ENCODE data around the gene LRRC49.

DNA sequence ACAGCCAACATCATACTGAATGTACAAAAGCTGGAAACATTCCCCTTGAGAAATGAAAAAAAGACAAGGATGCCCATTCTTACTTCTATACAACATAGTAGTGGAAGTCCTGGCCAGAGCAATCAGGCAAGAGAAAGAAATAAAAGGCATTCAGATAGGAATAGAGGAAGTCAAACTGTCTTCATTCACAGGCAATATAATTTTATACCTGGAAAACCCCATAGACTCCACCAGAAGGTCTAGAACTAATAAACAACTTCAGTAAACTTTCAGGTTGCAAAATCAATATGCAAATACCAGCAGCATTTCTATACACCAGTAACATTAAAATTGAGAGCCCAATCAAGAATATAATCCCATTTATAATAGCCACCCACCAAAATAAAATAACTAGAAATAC lies 195.5 kb downstream of the LRRC49 start:
- TF ChIP-seq SUZ12 (IDR thresholded peaks at IDR 0.05) (no peak), HDGF (IDR thresholded peaks at IDR 0.05; ENCODE audit: borderline replicate concordance) (no peak), L3MBTL2 (conservative IDR thresholded peaks at IDR 0.05) (no peak), FOXM1 (IDR thresholded peaks at IDR 0.05; ENCODE audit: borderline replicate concordance) (no peak), ZNF384 (IDR thresholded peaks at IDR 0.05) (no peak), NFRKB (IDR thresholded peaks at IDR 0.05) (no peak), LEF1 (IDR thresholded peaks at IDR 0.05; ENCODE audit: borderline replicate concordance) (no peak), ARNT (IDR thresholded peaks at IDR 0.05) (no peak), TARDBP (IDR thresholded peaks at IDR 0.05) (no peak), ELF4 (IDR thresholded peaks at IDR 0.05) (no peak)
